ENCODE results near the gene ADH1C.
A peak's percentile ranks its signal among the peaks of the same experiment; 100 is the strongest.

ADH1C gene

GRCh38 chr4:99310389-99310788 lies 42.2 kb downstream of the ADH1C start:
- H3K36me3 ChIP-seq (ENCODE audit: control insufficient read depth, insufficient read depth, low read length), result no peaks in the 10 kb centered on the region
- no peaks in the 10 kb centered on the region for H3K79me2 ChIP-seq
- H3K4me1 ChIP-seq, result no peaks in the 10 kb centered on the region
- no peak overlapping the region for H2AFZ ChIP-seq
- no peak overlapping the region for H3K27ac ChIP-seq
- no peaks in the 10 kb centered on the region for H3K9me3 ChIP-seq (ENCODE audit: control insufficient read depth, low read length)
- no peak overlapping the region for H3K4me3 ChIP-seq (ENCODE audit: low read depth, low read length)
- no peak overlapping the region for H3K4me2 ChIP-seq (ENCODE audit: low read length)
- H3K27me3 ChIP-seq (ENCODE audit: control insufficient read depth, insufficient read depth, low read length), result no peaks in the 10 kb centered on the region
- no peak overlapping the region for H3K9ac ChIP-seq
- TF ChIP-seq CTCF (IDR thresholded peaks at IDR 0.05), result no peak

- H3K9me3 ChIP-seq (ENCODE audit: control insufficient read depth, low read length), result no peaks in the 10 kb centered on the region
- no peak overlapping the region for H2AFZ ChIP-seq
- H3K36me3 ChIP-seq (ENCODE audit: control insufficient read depth, insufficient read depth, low read length), result no peaks in the 10 kb centered on the region
- no peaks in the 10 kb centered on the region for H3K79me2 ChIP-seq
- H3K4me2 ChIP-seq (ENCODE audit: low read length), result no peak overlapping the region
- no peak for TF ChIP-seq CTCF (IDR thresholded peaks at IDR 0.05)
- no peak overlapping the region for H3K27ac ChIP-seq
- H3K4me3 ChIP-seq (ENCODE audit: low read depth, low read length), result no peak overlapping the region
- no peak overlapping the region for H3K9ac ChIP-seq
- H3K4me1 ChIP-seq, result no peaks in the 10 kb centered on the region
- H3K27me3 ChIP-seq (ENCODE audit: control insufficient read depth, insufficient read depth, low read length), result no peaks in the 10 kb centered on the region
Observed at GRCh38 chr4:99305638-99306400, 46.7 kb downstream of the ADH1C start.

GRCh38 chr4:99301376-99302164 lies 51.0 kb downstream of the ADH1C start:
- no peaks in the 10 kb centered on the region for H3K36me3 ChIP-seq (ENCODE audit: control insufficient read depth, insufficient read depth, low read length)
- no peaks in the 10 kb centered on the region for H3K4me1 ChIP-seq
- H3K4me3 ChIP-seq (ENCODE audit: low read depth, low read length), result no peak overlapping the region
- no peaks in the 10 kb centered on the region for H3K27me3 ChIP-seq (ENCODE audit: control insufficient read depth, insufficient read depth, low read length)
- H3K9me3 ChIP-seq (ENCODE audit: control insufficient read depth, low read length), result no peaks in the 10 kb centered on the region
- no peak overlapping the region for H3K9ac ChIP-seq
- no peak overlapping the region for H3K27ac ChIP-seq
- H3K79me2 ChIP-seq, result no peaks in the 10 kb centered on the region
- TF ChIP-seq CTCF (IDR thresholded peaks at IDR 0.05), result no peak
- no peak overlapping the region for H2AFZ ChIP-seq
- no peak overlapping the region for H3K4me2 ChIP-seq (ENCODE audit: low read length)

GRCh38 chr4:99300934-99301333 lies 51.6 kb downstream of the ADH1C start:
- Histone ChIP-seq H3K27ac (no peak overlapping the region), H3K4me2 (ENCODE audit: low read length) (peak overlapping the region; percentile 37), H3K36me3 (ENCODE audit: control insufficient read depth, insufficient read depth, low read length) (no peaks in the 10 kb centered on the region), H3K9me3 (ENCODE audit: control insufficient read depth, low read length) (no peaks in the 10 kb centered on the region), H2AFZ (no peak overlapping the region), H3K4me1 (no peaks in the 10 kb centered on the region), H3K4me3 (ENCODE audit: low read depth, low read length) (no peak overlapping the region), H3K9ac (no peak overlapping the region), H3K79me2 (no peaks in the 10 kb centered on the region), H3K27me3 (ENCODE audit: control insufficient read depth, insufficient read depth, low read length) (no peaks in the 10 kb centered on the region)
- TF ChIP-seq CTCF (IDR thresholded peaks at IDR 0.05), result no peak

All from parathyroid adenoma (tissue), 2 donors.